Neural cell (in vitro differentiated cells): ENCODE results near the gene RHPN2. TPM values are rescaled to one million over a fixed set of nuclear protein-coding genes. Genes with fewer than 3 reads are reported as not detected.

Source experiments
- H2AFZ ChIP-seq: fragments of 200-600, 300-800 bp; sonication (generic), shearing (Covaris generic); 2 replicates; pipeline ENCODE4 v1.6.0; 2014; ENCODE audit warnings: low read depth, mild to moderate bottlenecking, antibody characterized with exemption, low read length, moderate library complexity
- H3F3A ChIP-seq: fragments of 200-600 bp; shearing (Covaris generic); 2 replicates; pipeline ENCODE4 v1.6.1; 2016; ENCODE audit warnings: mild to moderate bottlenecking, moderate library complexity, mixed read lengths, antibody characterized with exemption, low read length; ENCODE audit not compliant: insufficient read depth, poor library complexity, severe bottlenecking
- H3K27ac ChIP-seq: fragments of 200-600, 300-800 bp; sonication (generic), shearing (Covaris generic); 2 replicates; pipeline ENCODE4 v1.5.1; 2014; ENCODE audit warnings: mild to moderate bottlenecking, low read length, moderate library complexity
- H3K27me3 ChIP-seq: fragments of 300-800, 200-600 bp; sonication (generic), shearing (Covaris generic); 2 replicates; pipeline ENCODE4 v1.6.0; 2014; ENCODE audit warnings: mild to moderate bottlenecking, low read depth, low read length, moderate library complexity; ENCODE audit not compliant: insufficient read depth
- H3K36me3 ChIP-seq: fragments of 300-800, 200-600 bp; sonication (generic), shearing (Covaris generic); 2 replicates; pipeline ENCODE4 v1.5.1; 2014; ENCODE audit warnings: mild to moderate bottlenecking, antibody characterized with exemption, low read length, moderate library complexity; ENCODE audit not compliant: insufficient read depth
- H3K4me2 ChIP-seq: fragments of 300-800, 200-600 bp; sonication (generic), shearing (Covaris generic); 2 replicates; pipeline ENCODE4 v1.6.0; 2014; ENCODE audit warnings: mild to moderate bottlenecking, low read length
- H3K4me3 ChIP-seq: fragments of 300-800, 200-600 bp; sonication (generic), shearing (Covaris generic); 2 replicates; pipeline ENCODE4 v1.5.1; 2014; ENCODE audit warnings: mild to moderate bottlenecking, low read length, moderate library complexity
- H3K79me2 ChIP-seq: fragments of 200-600 bp; shearing (Covaris generic); replicated peaks from 2 replicates; pipeline ENCODE4 v1.6.0; 2014; ENCODE audit warnings: mild to moderate bottlenecking, low read length, moderate library complexity; ENCODE audit not compliant: insufficient read depth
- H3K9ac ChIP-seq: fragments of 300-800, 200-600 bp; sonication (generic), shearing (Covaris generic); 2 replicates; pipeline ENCODE4 v1.6.1; 2016; ENCODE audit warnings: mild to moderate bottlenecking, low read length, mixed read lengths
- H3K9me2 ChIP-seq: fragments of 200-600 bp; shearing (Covaris generic); 2 replicates; pipeline ENCODE4 v1.6.1; 2016; ENCODE audit warnings: mild to moderate bottlenecking, low read length, mixed read lengths; ENCODE audit not compliant: insufficient read depth
- H3K9me3 ChIP-seq: fragments of 200-600, 300-800 bp; sonication (generic), shearing (Covaris generic); 2 replicates; pipeline ENCODE4 v1.6.1; 2016; ENCODE audit warnings: mild to moderate bottlenecking, mixed run types, low read length, moderate library complexity, mixed read lengths
- H4K20me1 ChIP-seq: fragments of 200-600 bp; shearing (Covaris generic); 2 replicates; pipeline ENCODE4 v1.6.1; 2016; ENCODE audit warnings: mild to moderate bottlenecking, mixed run types; ENCODE audit not compliant: insufficient read depth
- CTCF ChIP-seq: fragments of 450-650 bp; IDR thresholded peaks from 2 replicates; pipeline ENCODE4 v1.5.1; 2014; ENCODE audit warnings: antibody characterized with exemption, mild to moderate bottlenecking, moderate library complexity; ENCODE audit not compliant: poor library complexity, severe bottlenecking
- EP300 ChIP-seq: fragments of 450-650 bp; conservative IDR thresholded peaks from 2 replicates; pipeline ENCODE4 v1.6.1; 2014; ENCODE audit warnings: antibody characterized with exemption, mild to moderate bottlenecking, moderate library complexity; ENCODE audit not compliant: poor library complexity, severe bottlenecking
- EZH2 ChIP-seq: fragments of 200-600, 300-800 bp; shearing (Covaris generic), sonication (generic); IDR thresholded peaks from 2 replicates; pipeline ENCODE4 v1.6.1; 2014; ENCODE audit warnings: antibody characterized with exemption, low read length, borderline replicate concordance, mild to moderate bottlenecking; ENCODE audit not compliant: insufficient read depth, poor library complexity, severe bottlenecking
- MXI1 ChIP-seq: fragments of 450-650 bp; conservative IDR thresholded peaks from 2 replicates; pipeline ENCODE4 v1.6.1; 2014; ENCODE audit warnings: antibody characterized with exemption, mild to moderate bottlenecking; ENCODE audit not compliant: poor library complexity, severe bottlenecking
- POLR2AphosphoS5 ChIP-seq: IDR thresholded peaks from 2 replicates; pipeline ENCODE4 v1.6.1; 2012
- RAD21 ChIP-seq: fragments of 450-650 bp; conservative IDR thresholded peaks from 2 replicates; pipeline ENCODE4 v1.6.1; 2014; ENCODE audit warnings: antibody characterized with exemption, mild to moderate bottlenecking, moderate library complexity
- REST ChIP-seq: IDR thresholded peaks from 2 replicates; pipeline ENCODE4 v1.6.1; 2012; ENCODE audit warnings: borderline replicate concordance
- SMC3 ChIP-seq: fragments of 450-650 bp; conservative IDR thresholded peaks from 2 replicates; pipeline ENCODE4 v1.6.1; 2014; ENCODE audit warnings: antibody characterized with exemption, mild to moderate bottlenecking, moderate library complexity; ENCODE audit not compliant: poor library complexity
- TAF1 ChIP-seq: IDR thresholded peaks from 2 replicates; pipeline ENCODE4 v1.6.1; 2012; ENCODE audit warnings: low read depth
- polyA plus RNA-seq: library from polyadenylated mRNA; depleted of rRNA; stranded (reverse); fragments of >200 nt; gene quantifications from 2 replicates; pipeline ENCODE4 v1.2.3, GENCODE V29; 2014

The RHPN2 gene
- polyA plus RNA-seq, 1 donor from 2014 or later: 1.5 TPM

- Histone ChIP-seq H3K9me3 (no peaks in the 10 kb centered on the region), H3K79me2 (no peaks in the 10 kb centered on the region), H3K4me3 (no peak overlapping the region), H3K4me2 (no peak overlapping the region), H3F3A (no peaks in the 10 kb centered on the region), H3K27ac (no peak overlapping the region), H3K36me3 (no peaks in the 10 kb centered on the region), H3K9me2 (no peaks in the 10 kb centered on the region), H3K27me3 (no peaks in the 10 kb centered on the region), H4K20me1 (no peaks in the 10 kb centered on the region), H3K9ac (no peak overlapping the region), H2AFZ (no peak overlapping the region)
- TF ChIP-seq SMC3 (no peak), CTCF (no peak), TAF1 (no peak), RAD21 (no peak), MXI1 (no peak), EZH2 (no peak), EP300 (no peak), POLR2AphosphoS5 (no peak), REST (no peak)
Observed at GRCh38 chr19:33054623-33055022, 10.1 kb downstream of the RHPN2 start.

- Histone ChIP-seq H4K20me1 (no peaks in the 10 kb centered on the region), H3K9me3 (no peaks in the 10 kb centered on the region), H3K27me3 (no peaks in the 10 kb centered on the region), H3K36me3 (no peaks in the 10 kb centered on the region), H2AFZ (no peak overlapping the region), H3K27ac (no peak overlapping the region), H3K9ac (no peak overlapping the region), H3F3A (no peaks in the 10 kb centered on the region), H3K4me2 (no peak overlapping the region), H3K4me3 (no peak overlapping the region), H3K79me2 (no peaks in the 10 kb centered on the region), H3K9me2 (no peaks in the 10 kb centered on the region)
- TF ChIP-seq EZH2 (no peak), EP300 (no peak), POLR2AphosphoS5 (no peak), SMC3 (no peak), TAF1 (no peak), MXI1 (no peak), CTCF (no peak), REST (no peak), RAD21 (no peak)
Observed at GRCh38 chr19:33052352-33052972, 12.2 kb downstream of the RHPN2 start.
